Liver (tissue), 3 donors: ENCODE measurements around the gene QKI.

ENCODE experiments used
- ATF3 ChIP-seq: IDR thresholded peaks from 2 replicates; pipeline ENCODE4 v1.6.1; 2016; ENCODE audit warnings: antibody characterized with exemption
- TF ChIP-seq, protein P1 (sequence below): fragments of 150-350 bp; IDR thresholded peaks from 2 replicates; pipeline ENCODE4 v1.5.1; 2017; ENCODE audit warnings: improper control_type of control experiment, low read depth, low read length; ENCODE audit not compliant: missing input control
- donor health status: healthy.
- donor health status: healthy.

DNA sequence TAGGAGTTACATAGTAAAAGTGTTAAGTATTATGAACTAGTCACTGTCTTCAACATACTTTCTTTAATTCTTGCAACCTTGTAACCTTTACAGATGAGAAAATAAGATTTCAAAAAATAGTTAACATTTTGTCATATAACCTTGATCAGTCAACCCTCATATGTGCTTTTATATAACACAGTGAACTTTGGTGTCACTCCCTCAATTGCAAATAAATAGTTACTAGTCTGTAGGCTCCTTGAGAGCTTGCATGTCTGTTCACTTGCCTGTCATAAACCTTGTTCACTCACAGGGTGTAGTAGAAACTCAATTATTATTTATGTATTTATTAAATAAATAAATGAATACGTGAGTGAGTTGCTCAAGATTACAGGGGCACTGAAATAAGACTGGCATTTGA is 107.5 kb downstream of the QKI start:
- TF ChIP-seq, protein P1, sequence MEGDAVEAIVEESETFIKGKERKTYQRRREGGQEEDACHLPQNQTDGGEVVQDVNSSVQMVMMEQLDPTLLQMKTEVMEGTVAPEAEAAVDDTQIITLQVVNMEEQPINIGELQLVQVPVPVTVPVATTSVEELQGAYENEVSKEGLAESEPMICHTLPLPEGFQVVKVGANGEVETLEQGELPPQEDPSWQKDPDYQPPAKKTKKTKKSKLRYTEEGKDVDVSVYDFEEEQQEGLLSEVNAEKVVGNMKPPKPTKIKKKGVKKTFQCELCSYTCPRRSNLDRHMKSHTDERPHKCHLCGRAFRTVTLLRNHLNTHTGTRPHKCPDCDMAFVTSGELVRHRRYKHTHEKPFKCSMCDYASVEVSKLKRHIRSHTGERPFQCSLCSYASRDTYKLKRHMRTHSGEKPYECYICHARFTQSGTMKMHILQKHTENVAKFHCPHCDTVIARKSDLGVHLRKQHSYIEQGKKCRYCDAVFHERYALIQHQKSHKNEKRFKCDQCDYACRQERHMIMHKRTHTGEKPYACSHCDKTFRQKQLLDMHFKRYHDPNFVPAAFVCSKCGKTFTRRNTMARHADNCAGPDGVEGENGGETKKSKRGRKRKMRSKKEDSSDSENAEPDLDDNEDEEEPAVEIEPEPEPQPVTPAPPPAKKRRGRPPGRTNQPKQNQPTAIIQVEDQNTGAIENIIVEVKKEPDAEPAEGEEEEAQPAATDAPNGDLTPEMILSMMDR, result no peak
- TF ChIP-seq ATF3, result no peak
